Activated CD4-positive, CD25-positive, alpha-beta regulatory T cell treated with anti-CD3 and anti-CD28 coated beads, Interleukin-2, amount 50 U/mL, for 24 hours (primary cell): ENCODE measurements around the gene CASP14.
"Not testable (repeated sequence)": the region's sequence is repeated elsewhere in the genome, so short reads cannot be mapped to it uniquely, and the experiment has no call there.

ENCODE experiments used
- ATAC-seq, 2 donors: fragments of 150-1000 bp; cut with Tn5 transposase; one replicate each; pipeline ENCODE4 v1.10.0; 2021; ENCODE audit warnings: mild to moderate bottlenecking in 1 of 2, moderate library complexity in 1 of 2

CASP14 gene

GRCh38 chr19:15072930-15073647 is 23.8 kb downstream of the CASP14 start:
- ATAC-seq, result no peak

DNA sequence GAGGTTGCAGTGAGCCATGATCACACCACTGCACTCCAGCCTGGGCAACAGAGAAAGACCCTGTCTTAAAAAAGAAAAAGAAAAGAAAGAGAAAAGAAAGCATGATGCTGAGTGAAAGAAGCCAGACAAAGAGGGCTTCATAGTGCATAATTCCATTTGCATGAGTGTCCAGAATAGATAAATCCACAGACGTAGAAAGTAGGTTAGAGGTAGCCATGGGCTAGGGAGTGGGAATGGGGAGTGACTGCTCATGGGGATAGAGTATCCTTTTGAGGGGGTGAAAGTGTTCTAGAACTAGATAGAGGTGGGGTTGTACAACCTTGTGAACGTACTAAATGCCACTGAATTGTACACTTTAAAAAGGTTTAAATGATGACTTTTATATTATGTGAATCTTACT is 25.1 kb downstream of the CASP14 start:
- ATAC-seq, result no peak

- ATAC-seq, result no peak
These were observed 26.5 kb downstream of the CASP14 start for GRCh38 chr19:15075806-15076205.

GRCh38 chr19:15080002-15080401 is 30.7 kb downstream of the CASP14 start:
- ATAC-seq, result not testable (repeated sequence)

DNA sequence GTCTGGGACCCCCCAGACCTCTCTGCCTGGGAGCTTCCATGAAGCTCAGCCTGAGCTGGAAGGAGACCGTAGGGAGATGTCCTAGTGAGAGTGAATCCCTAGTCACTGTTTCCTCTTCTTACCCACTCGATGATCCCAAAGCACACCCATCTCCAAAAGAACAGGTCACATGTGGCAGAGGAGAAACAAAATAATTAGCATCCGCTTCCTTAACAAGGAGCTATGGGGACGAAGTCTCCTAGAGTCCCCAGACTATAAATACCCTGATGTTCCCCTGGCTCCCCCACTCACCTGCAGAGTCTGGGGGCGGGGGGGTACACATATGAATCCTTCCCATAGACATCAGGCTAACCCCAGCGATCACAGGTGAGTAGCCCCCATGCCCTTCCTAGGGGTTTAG is 32.6 kb downstream of the CASP14 start, which contains the start of gene OR1I1:
TSS of gene OR1I1 (plus strand) at position 301 of the 400 bp plus-strand sequence. CDS start 4,855 bp downstream, outside the sequence.
- ATAC-seq, result no peak

GRCh38 chr19:15087182-15087581 is 37.9 kb downstream of the CASP14 start:
- ATAC-seq, result no peak

DNA sequence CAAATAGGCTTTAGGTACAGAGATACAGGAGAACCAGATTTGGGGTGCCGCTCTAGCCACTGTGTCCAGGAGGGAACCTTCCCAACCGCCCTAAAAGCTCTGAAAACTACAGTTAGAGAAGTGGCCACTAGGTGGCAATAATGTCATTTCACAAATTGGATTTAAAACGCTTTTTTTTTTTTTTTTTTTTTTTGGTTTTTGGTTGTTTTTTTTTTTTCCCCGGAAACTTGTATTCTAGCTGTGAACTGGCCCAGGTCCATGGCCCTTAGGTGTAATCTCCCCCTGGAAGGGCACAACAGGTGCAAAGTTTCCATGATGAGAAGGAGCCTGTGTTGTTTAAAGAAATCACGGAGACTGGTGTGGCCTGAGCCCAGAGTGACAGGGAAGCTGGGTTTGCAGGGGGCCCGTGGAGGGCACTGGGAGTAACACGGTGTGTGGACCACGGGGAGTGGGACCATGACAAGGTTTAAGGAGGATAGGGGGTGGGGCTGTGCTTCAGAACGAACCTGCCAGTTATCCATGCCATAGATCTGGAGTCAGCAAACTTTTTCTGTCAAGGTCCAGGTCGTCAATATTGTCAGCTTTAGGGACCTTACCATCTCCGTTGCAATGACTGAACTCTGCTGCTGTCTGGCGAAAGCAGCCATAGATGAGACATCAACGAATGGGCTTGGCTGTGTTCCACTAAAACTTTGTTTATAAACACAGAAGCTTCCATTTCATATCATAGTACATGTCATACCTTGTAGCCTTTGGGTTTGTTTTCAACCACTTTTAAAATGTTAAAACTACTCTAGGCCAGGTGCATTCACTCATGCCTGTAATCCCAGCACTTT is 42.9 kb downstream of the CASP14 start:
- peak in 1 of 2 donors; percentile 51 for ATAC-seq

DNA sequence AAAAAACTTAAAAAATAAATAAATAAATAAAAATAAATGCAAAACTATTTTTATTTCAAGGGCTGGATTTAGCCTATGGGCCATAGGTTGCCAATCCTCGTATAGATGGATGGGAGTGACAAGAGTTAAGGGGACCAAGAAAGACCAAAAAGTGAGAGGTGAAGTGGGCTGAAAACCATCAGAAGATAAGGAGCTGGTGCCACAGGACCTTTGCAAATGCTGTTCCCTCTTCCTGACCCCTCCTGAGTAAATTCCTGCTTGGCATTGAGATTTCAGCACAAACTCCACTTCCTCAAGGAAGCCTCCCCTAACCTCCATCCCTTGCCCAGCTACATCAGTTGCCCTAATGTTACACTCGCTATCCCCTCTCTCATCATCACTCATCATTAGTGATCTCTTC is 43.7 kb downstream of the CASP14 start:
- no peak for ATAC-seq

GRCh38 chr19:15096223-15096622 is 46.9 kb downstream of the CASP14 start:
- ATAC-seq, result no peak

GRCh38 chr19:15097980-15098379 is 48.7 kb downstream of the CASP14 start:
- not testable (repeated sequence) for ATAC-seq

GRCh38 chr19:15098460-15098859 is 49.2 kb downstream of the CASP14 start:
- no peak for ATAC-seq

GRCh38 chr19:15099017-15099582 is 49.8 kb downstream of the CASP14 start:
- ATAC-seq, result no peak

GRCh38 chr19:15101479-15102082 is 52.3 kb downstream of the CASP14 start:
- peak in 1 of 2 donors; percentile 56 for ATAC-seq

DNA sequence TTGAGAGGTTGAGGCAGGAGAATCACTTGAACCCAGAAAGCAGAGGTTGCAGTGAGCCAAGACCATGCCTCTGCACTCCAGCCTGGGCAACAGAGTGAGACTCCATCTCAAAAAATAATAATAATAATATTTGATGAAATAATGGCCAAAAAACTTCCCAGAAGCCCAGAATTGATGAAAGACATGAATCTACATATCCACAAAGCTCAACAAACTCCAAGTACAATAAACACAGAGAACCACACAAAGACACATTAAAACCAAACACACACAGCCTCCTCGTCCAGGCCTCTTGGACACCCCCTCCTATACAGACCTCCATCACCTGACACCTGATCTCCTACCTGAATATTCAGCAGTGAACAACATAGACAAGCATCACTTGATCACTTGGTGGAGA is 54.7 kb downstream of the CASP14 start:
- ATAC-seq, result no peak

- ATAC-seq, result no peak
These were observed 55.1 kb downstream of the CASP14 start for GRCh38 chr19:15104411-15104810.

GRCh38 chr19:15105044-15105443 is 55.8 kb downstream of the CASP14 start:
- ATAC-seq, result no peak

GRCh38 chr19:15107061-15108010 is 58.1 kb downstream of the CASP14 start, which contains the start of gene SYDE1:
Gene SYDE1 (plus strand): TSS chr19:15107401. CDS start chr19:15107434, 33 bp downstream.
- ATAC-seq, result peak in 1 of 2 donors; percentile 34
